RWPE1 (cell line): ENCODE data around the gene MRTFB.
"Not testable (repeated sequence)": the region's sequence is repeated elsewhere in the genome, so short reads cannot be mapped to it uniquely, and the experiment has no call there.

Source experiments
- CTCF ChIA-PET: fragments of 350-600 bp; sonication (Branson Sonifier 250); formaldehyde crosslinking; extraction: SDS; loops from one replicate; lab custom pipeline; 2021; lab: Yijun Ruan, JAX
- POLR2A ChIA-PET: fragments of 400-600 bp; formaldehyde crosslinking; extraction: SDS; loops from one replicate; lab custom pipeline; 2020; ENCODE audit warnings: antibody characterized with exemption; ENCODE audit not compliant: low non-redundant PET; lab: Yijun Ruan, JAX
- DNase-seq: peaks from one replicate; pipeline ENCODE4 v3.0.0; 2012; ENCODE audit warnings: low spot score
- H3K27ac ChIP-seq: fragments of 450-650 bp; 2 replicates; pipeline ENCODE4 v1.5.1; 2017
- CTCF ChIP-seq: fragments of 450-650 bp; conservative IDR thresholded peaks from 2 replicates; pipeline ENCODE4 v1.5.1; 2017; ENCODE audit warnings: low read depth, mild to moderate bottlenecking

The MRTFB gene

GRCh38 chr16:14180481-14180944 lies 109.4 kb downstream of the MRTFB start:
- no peak for TF ChIP-seq CTCF
- no peak overlapping the region for H3K27ac ChIP-seq
- ChIA-PET CTCF (no interaction called here), POLR2A (no interaction called here)
- DNase-seq = no peak

DNA sequence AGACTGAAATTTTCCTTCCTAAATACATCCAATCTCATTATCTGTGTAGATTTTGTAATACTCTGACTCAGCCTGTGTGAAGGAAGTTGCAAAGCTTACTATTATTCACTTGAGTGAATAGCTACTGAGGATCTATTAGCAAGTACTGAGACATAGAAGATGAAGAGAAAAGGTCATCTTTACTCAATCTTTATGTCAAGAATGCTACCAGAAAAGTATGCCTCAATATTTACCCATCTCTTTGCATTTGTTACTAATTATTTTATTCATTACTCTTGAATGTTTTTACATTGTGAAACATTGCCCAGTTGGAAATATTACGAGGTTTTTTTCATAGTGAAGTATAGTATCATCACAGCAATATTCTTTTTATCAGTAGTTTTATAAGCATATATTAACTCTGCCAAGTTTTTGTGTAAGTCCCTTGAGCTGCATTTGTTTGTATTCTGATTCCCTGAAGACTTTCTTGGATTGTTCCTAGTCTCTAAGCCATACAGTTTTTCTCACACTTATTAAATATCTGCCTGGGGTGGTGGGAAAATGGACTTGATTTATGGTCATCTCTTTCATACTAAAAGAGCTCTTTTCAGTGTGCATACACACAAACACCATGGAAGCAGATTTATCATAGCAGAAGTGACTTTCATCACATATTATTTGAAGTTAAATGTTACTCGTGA lies 110.4 kb downstream of the MRTFB start:
- POLR2A ChIA-PET = no interaction called here
- CTCF ChIA-PET = interaction anchor here (0.7 to 1.9 kb wide), 2 partner anchors 66 to 258 kb away, joined by 4 read pairs; no protein-coding TSS in a partner anchor
- no peak for TF ChIP-seq CTCF
- peak; percentile 67 for DNase-seq
- no peak overlapping the region for H3K27ac ChIP-seq

- no peak for TF ChIP-seq CTCF
- ChIA-PET CTCF (interaction anchor here (0.7 kb wide), 1 partner anchor 1298 kb away, joined by 3 read pairs; no protein-coding TSS in a partner anchor), POLR2A (no interaction called here)
- DNase-seq = no peak
- no peak overlapping the region for H3K27ac ChIP-seq
These were observed 111.9 kb downstream of the MRTFB start for GRCh38 chr16:14182999-14183398.

DNA sequence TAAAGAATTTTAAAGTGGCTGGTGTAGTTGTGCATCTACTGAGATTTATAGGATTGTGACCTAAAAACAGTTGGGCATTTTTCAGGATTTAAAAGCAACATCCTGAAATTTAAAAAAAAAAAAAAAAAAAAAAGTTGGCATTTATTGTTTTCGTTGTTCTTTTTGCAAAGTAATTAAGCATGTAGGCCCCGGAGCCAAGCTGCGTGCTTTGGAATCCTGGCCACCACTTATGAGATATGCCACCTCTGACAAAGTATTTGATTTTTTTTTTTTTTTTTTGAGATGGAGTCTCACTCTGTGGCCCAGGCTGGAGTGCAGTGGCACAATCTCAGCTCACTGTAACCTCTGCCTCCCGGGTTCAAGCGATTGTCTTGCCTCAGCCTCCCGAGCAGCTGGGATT lies 112.8 kb downstream of the MRTFB start:
- DNase-seq, POLR2A ChIA-PET, H3K27ac ChIP-seq: not testable (repeated sequence)
- CTCF ChIA-PET = interaction anchor here (1.0 kb wide), 1 partner anchor 260 kb away, joined by 7 read pairs; no protein-coding TSS in a partner anchor

DNA sequence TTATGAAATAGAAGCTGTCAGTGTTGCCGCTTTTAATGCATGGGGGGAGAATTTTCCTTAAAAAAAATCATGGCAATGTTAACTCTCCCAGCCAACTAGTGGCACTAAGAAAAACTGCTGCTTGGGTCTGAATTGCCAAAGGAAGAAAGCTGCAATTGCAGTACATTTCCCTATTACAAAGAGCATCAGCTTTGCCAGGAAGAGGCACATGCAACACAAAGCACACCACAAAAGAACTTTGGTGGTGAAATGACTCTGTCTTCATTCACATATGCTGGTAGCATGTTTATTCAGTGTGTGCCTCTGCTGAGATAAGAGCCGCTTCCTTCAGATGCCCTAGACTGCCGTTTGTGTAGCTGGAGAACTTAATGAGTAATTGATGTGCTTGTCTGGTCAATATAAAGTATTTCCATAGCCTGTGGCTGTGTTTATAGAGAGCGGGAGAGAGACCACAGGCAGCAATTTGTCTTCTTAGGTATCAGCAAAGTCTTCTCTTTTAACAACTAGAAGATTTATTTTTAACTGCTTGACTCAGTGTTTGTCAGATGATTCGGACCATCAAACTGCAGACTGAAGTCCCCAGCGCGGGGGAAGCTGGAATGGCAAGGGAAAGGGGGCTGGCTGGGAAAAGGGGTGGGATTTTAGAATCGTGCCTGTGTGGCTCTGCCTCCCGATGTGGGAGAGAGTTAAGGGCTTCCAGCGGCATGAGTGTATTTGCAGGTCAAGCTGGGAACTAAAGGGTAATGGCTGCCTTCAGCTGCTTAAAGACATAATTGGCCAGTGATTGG lies 115.1 kb downstream of the MRTFB start:
- POLR2A ChIA-PET = no interaction called here
- TF ChIP-seq CTCF = peak; percentile 21; the same call in 1 of the 2 replicates
- DNase-seq = no peak
- H3K27ac ChIP-seq = no peak overlapping the region
- CTCF ChIA-PET = interaction anchor here (0.7 kb wide), 1 partner anchor 68 kb away, joined by 3 read pairs; no protein-coding TSS in a partner anchor

GRCh38 chr16:14186795-14187221 lies 115.7 kb downstream of the MRTFB start:
- CTCF ChIA-PET = interaction anchor here (1.3 kb wide), 1 partner anchor 263 kb away, joined by 4 read pairs; no protein-coding TSS in a partner anchor
- H3K27ac ChIP-seq = no peak overlapping the region
- no peak for TF ChIP-seq CTCF
- POLR2A ChIA-PET = no interaction called here
- DNase-seq = no peak
